ENCODE measurements around the gene HTRA2.

DNA sequence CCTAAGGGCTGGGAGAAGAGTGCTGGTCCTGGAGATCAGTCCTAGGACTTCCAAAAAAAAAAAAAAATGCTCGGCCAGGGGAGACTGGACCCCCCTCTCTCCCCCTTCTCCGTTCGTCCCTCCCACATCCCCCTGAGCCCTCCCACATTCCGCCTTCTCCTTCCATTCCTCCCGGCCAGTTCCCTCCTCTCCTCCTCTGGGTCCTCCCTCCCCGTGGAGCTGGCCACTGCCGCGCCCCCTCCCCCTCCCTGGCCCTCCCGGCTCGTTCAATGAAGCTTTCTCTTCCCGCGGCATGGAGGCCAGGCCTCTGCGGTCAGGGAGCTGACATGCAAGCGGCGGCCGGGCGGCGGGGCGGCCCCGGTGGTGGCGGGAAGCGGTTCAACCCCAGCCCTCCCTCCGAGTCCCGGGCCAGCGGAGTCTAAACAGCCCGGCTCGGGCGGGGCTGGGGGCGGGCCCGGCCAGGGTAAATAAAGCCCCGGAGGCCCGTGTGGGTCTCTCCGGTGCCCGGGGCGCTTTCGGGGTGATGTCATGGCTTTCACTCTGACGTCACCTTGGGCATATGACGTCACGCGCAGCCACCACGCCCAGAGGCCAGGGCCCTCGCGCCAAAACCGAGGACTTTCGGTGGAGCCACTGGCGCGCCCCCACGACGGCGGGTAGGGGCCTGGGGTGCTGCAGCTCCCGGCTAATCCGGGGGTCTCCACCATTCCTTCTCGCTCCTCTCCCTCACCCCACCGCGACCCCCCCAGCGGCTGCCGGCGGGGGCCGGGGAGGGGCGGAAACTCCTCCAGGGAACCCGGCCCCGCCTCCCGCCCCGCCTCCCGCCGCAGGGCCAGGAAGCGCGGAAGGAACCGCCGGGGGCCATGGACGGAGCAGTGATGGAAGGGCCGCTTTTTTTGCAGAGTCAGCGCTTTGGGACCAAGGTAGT lies 24.4 kb downstream of the HTRA2 start, which contains the start of the genes DOK1 and LOXL3:
- TF ChIP-seq, protein P1, sequence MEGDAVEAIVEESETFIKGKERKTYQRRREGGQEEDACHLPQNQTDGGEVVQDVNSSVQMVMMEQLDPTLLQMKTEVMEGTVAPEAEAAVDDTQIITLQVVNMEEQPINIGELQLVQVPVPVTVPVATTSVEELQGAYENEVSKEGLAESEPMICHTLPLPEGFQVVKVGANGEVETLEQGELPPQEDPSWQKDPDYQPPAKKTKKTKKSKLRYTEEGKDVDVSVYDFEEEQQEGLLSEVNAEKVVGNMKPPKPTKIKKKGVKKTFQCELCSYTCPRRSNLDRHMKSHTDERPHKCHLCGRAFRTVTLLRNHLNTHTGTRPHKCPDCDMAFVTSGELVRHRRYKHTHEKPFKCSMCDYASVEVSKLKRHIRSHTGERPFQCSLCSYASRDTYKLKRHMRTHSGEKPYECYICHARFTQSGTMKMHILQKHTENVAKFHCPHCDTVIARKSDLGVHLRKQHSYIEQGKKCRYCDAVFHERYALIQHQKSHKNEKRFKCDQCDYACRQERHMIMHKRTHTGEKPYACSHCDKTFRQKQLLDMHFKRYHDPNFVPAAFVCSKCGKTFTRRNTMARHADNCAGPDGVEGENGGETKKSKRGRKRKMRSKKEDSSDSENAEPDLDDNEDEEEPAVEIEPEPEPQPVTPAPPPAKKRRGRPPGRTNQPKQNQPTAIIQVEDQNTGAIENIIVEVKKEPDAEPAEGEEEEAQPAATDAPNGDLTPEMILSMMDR (IDR thresholded peaks at IDR 0.05; ENCODE audit: borderline replicate concordance, extremely low read depth, low read length, poor library complexity, severe bottlenecking): no peak
- TF ChIP-seq EZH2 (IDR thresholded peaks at IDR 0.05; ENCODE audit: borderline replicate concordance, low read depth, low read length, severe bottlenecking): no peak

All from DND-41 (cell line).